Endodermal cell (in vitro differentiated cells): ENCODE results near the gene DLK1. TPM values are rescaled to one million over a fixed set of nuclear protein-coding genes. Genes with fewer than 3 reads are reported as not detected.

ENCODE experiments used
- DNase-seq: peaks from one replicate; pipeline ENCODE4 v3.0.0-alpha.2; 2017
- H3K27ac ChIP-seq: 2 replicates; pipeline ENCODE4 v1.5.1; 2013; ENCODE audit warnings: mild to moderate bottlenecking, low read depth, low read length, moderate library complexity
- H3K27me3 ChIP-seq: 2 replicates; pipeline ENCODE4 v1.6.1; 2013; ENCODE audit warnings: mild to moderate bottlenecking, low read length, moderate library complexity; ENCODE audit not compliant: insufficient read depth, control insufficient read depth, poor library complexity, severe bottlenecking
- H3K36me3 ChIP-seq: 2 replicates; pipeline ENCODE4 v1.7.0; 2013; ENCODE audit warnings: mild to moderate bottlenecking, low read length, moderate library complexity; ENCODE audit not compliant: control insufficient read depth, insufficient read depth
- H3K4me1 ChIP-seq: one replicate; pipeline ENCODE4 v1.7.0; 2013; ENCODE audit warnings: low read length; ENCODE audit not compliant: control insufficient read depth, insufficient read depth
- H3K4me3 ChIP-seq: 2 replicates; pipeline ENCODE4 v1.5.1; 2013; ENCODE audit warnings: mild to moderate bottlenecking, low read length, moderate library complexity
- H3K9ac ChIP-seq: 2 replicates; pipeline ENCODE4 v1.6.1; 2013; ENCODE audit warnings: mild to moderate bottlenecking, low read length, moderate library complexity; ENCODE audit not compliant: poor library complexity, severe bottlenecking; ENCODE audit errors: extremely low read depth
- H3K9me3 ChIP-seq: 2 replicates; pipeline ENCODE4 v1.6.1; 2013; ENCODE audit warnings: mild to moderate bottlenecking, low read length, moderate library complexity; ENCODE audit not compliant: control insufficient read depth
- H3K27ac Mint-ChIP-seq: 2 replicates; pipeline ENCODE4 v1.8.0; 2020; ENCODE audit warnings: mixed read lengths
- H3K27me3 Mint-ChIP-seq: 2 replicates; pipeline ENCODE4 v1.8.0; 2021; ENCODE audit warnings: mild to moderate bottlenecking, mixed read lengths; ENCODE audit not compliant: insufficient read depth
- H3K36me3 Mint-ChIP-seq: 2 replicates; pipeline ENCODE4 v1.8.0; 2020; ENCODE audit warnings: low read depth, mixed read lengths
- H3K4me1 Mint-ChIP-seq: 2 replicates; pipeline ENCODE4 v1.8.0; 2020; ENCODE audit warnings: mixed read lengths
- H3K4me3 Mint-ChIP-seq: 2 replicates; pipeline ENCODE4 v1.8.0; 2020; ENCODE audit warnings: mild to moderate bottlenecking, moderate library complexity, mixed read lengths
- H3K9me3 Mint-ChIP-seq: 2 replicates; pipeline ENCODE4 v1.8.0; 2020; ENCODE audit warnings: mild to moderate bottlenecking, mixed read lengths
- CTCF ChIP-seq: fragments of 200-600 bp; sonication (generic); conservative IDR thresholded peaks from 2 replicates; pipeline ENCODE4 v1.5.0; 2021; ENCODE audit warnings: antibody characterized with exemption, mild to moderate bottlenecking
- WGBS, 2 experiments: methylation state at CpG; one replicate each; pipeline versions ENCODE4 v1.1.5 to v1.1.7; 2013; ENCODE audit warnings: missing lambda C conversion rate in 2 of 2, mixed read lengths in 1 of 2; ENCODE audit not compliant: insufficient coverage in 1 of 2, insufficient read length in 1 of 2; 5-methylcytosine and 5-hydroxymethylcytosine counted together
- total RNA-seq, 2 donors: library from RNA; stranded (reverse); fragmentation: NEBNext Ultra II Directional in 1 of 2; extraction: Animal tissue kit (Norgen Biotek cat#: 25700) in 1 of 2; gene quantifications; 2 replicates in 1 of 2; 3 replicates in 1 of 2; pipeline ENCODE4 v1.2.1, GENCODE V29; 2021

Gene DLK1
- total RNA-seq, 2 donors from 2014 or later = 78.3 to 117 TPM

DNA sequence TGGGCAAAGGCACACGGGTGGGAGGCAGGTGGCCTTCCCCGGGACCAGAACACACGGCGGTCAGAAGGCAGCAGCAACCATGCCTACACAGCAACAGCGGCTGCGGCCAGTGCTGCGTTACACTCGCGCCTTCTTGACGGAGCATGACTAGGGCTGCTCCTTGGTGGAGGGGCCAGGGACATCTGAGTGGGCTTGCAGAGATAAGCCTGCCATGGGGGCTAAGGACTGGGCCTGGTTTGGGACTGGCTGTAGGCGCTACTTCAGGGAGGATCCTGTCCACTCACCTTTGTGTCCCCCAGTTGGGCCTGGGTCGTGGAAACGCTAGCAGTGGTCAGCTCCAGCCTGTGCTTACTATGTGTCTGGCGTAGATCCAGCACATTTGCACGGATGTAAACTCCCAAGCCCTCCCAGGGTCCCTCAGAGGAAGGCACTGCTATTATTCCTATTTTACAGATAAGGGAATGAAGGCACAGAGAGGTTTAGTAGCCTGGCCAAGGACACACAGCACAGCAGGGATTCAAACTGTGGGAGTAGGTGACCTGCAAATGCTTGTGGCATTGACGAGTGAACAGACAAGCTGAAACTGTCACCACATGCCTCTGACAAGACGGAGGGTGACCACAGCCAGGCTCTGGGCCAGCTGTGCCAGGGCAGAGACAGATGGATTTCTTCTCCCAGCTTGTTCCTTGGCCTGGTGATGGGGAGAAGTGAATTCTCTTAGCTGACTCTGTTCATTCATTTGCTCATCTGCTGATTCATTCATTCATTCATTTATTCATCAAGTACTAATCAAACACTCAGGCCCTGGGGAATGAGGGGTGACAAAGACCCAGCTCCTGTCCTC lies 31.9 kb upstream of the DLK1 start:
- H3K9me3 Mint-ChIP-seq = peaks cover 2% of the 10 kb centered on the region
- no peak for DNase-seq
- H3K27ac Mint-ChIP-seq = no peak overlapping the region
- no peak overlapping the region for H3K9ac ChIP-seq
- no peak overlapping the region for H3K4me3 ChIP-seq
- H3K27me3 ChIP-seq = no peaks in the 10 kb centered on the region
- no peak overlapping the region for H3K27ac ChIP-seq
- no peaks in the 10 kb centered on the region for H3K36me3 ChIP-seq
- H3K9me3 ChIP-seq = no peaks in the 10 kb centered on the region
- H3K4me3 Mint-ChIP-seq = no peak overlapping the region
- no peaks in the 10 kb centered on the region for H3K36me3 Mint-ChIP-seq
- peaks cover 40% of the 10 kb centered on the region for H3K4me1 Mint-ChIP-seq
- TF ChIP-seq CTCF = no peak
- H3K27me3 Mint-ChIP-seq = peaks cover 4% of the 10 kb centered on the region
- H3K4me1 ChIP-seq = peaks cover 12% of the 10 kb centered on the region
- 94 to 95% methylated on average over 14 to 17 of the region's 17 CpGs for WGBS, 2 experiments

GRCh38 chr14:100695423-100695738 lies 31.3 kb upstream of the DLK1 start:
- Mint-ChIP-seq H3K4me1 (peaks cover 40% of the 10 kb centered on the region), H3K27me3 (peaks cover 2% of the 10 kb centered on the region), H3K9me3 (peaks cover 2% of the 10 kb centered on the region), H3K4me3 (no peak overlapping the region), H3K36me3 (no peaks in the 10 kb centered on the region), H3K27ac (no peak overlapping the region)
- no peak overlapping the region for H3K4me3 ChIP-seq
- no peaks in the 10 kb centered on the region for H3K9me3 ChIP-seq
- no peak overlapping the region for H3K27ac ChIP-seq
- no peak for TF ChIP-seq CTCF
- no peak overlapping the region for H3K9ac ChIP-seq
- H3K27me3 ChIP-seq = no peaks in the 10 kb centered on the region
- peaks cover 12% of the 10 kb centered on the region for H3K4me1 ChIP-seq
- WGBS, 2 experiments = 85 to 88% methylated on average over 6 to 13 of the region's 13 CpGs
- no peaks in the 10 kb centered on the region for H3K36me3 ChIP-seq
- DNase-seq = no peak

- TF ChIP-seq CTCF = no peak
- H3K27me3 Mint-ChIP-seq = peaks cover 2% of the 10 kb centered on the region
- 87 to 89% methylated on average over 10 to 13 of the region's 13 CpGs for WGBS, 2 experiments
Measured at GRCh38 chr14:100696008-100696407, 30.7 kb upstream of the DLK1 start.

More at GRCh38 chr14:100696008-100696407, 30.7 kb upstream of the DLK1 start:
- H3K36me3 ChIP-seq = no peaks in the 10 kb centered on the region
- Mint-ChIP-seq H3K27ac (no peak overlapping the region), H3K4me3 (no peak overlapping the region), H3K4me1 (peaks cover 43% of the 10 kb centered on the region), H3K9me3 (peaks cover 2% of the 10 kb centered on the region), H3K36me3 (no peaks in the 10 kb centered on the region)
- H3K9ac ChIP-seq = no peak overlapping the region
- H3K4me1 ChIP-seq = peaks cover 12% of the 10 kb centered on the region
- H3K4me3 ChIP-seq = no peak overlapping the region
- no peak for DNase-seq
- H3K27me3 ChIP-seq = peaks cover 4% of the 10 kb centered on the region
- H3K27ac ChIP-seq = no peak overlapping the region
- no peaks in the 10 kb centered on the region for H3K9me3 ChIP-seq
